ENCODE data around the gene SLC12A7. TPM values are rescaled to one million over a fixed set of nuclear protein-coding genes. Genes with fewer than 3 reads are reported as not detected.

SLC12A7 gene
- total RNA-seq, 1 experiment from 2014 or later, result 30.8 TPM

GRCh38 chr5:1064383-1065142 is 47.3 kb downstream of the SLC12A7 start:
- Histone ChIP-seq H3K79me2 (ENCODE audit: insufficient read depth, low read length) (no peaks in the 10 kb centered on the region), H3K79me1 (ENCODE audit: insufficient read depth, low read depth, low read length, poor library complexity, severe bottlenecking) (no peaks in the 10 kb centered on the region), H4K8ac (replicated peaks; ENCODE audit: insufficient read length, low read depth, low read length) (no peak overlapping the region), H2AFZ (ENCODE audit: low read length) (no peak overlapping the region), H3K18ac (ENCODE audit: insufficient read length, low read depth, low read length) (no peak overlapping the region), H3K4me2 (ENCODE audit: insufficient read depth, insufficient read length, low read length) (no peak overlapping the region), H3K4ac (ENCODE audit: low read depth, low read length) (no peak overlapping the region), H4K91ac (ENCODE audit: insufficient read length, low read depth, low read length) (no peak overlapping the region), H3K23me2 (ENCODE audit: insufficient read length, low read depth, low read length, poor library complexity, severe bottlenecking) (no peaks in the 10 kb centered on the region), H2BK20ac (ENCODE audit: low read depth, low read length, poor library complexity, severe bottlenecking) (no peak overlapping the region), H3T11ph (ENCODE audit: low read length) (no peak overlapping the region), H3K14ac (ENCODE audit: insufficient read depth, low read length) (no peak overlapping the region), H2BK15ac (ENCODE audit: low read depth, low read length) (no peak overlapping the region), H2BK5ac (ENCODE audit: insufficient read length, low read length) (no peak overlapping the region), H4K20me1 (ENCODE audit: control insufficient read depth, insufficient read depth, insufficient read length) (no peaks in the 10 kb centered on the region), H2BK12ac (ENCODE audit: insufficient read length, low read depth, low read length) (no peak overlapping the region), H3K56ac (ENCODE audit: insufficient read length, low read depth, low read length) (no peak overlapping the region), H3K27ac (ENCODE audit: insufficient read length, low read depth, low read length) (no peak overlapping the region), H2BK120ac (ENCODE audit: low read depth, low read length, poor library complexity, severe bottlenecking) (no peak overlapping the region), H2AK5ac (ENCODE audit: insufficient read length, low read length) (no peak overlapping the region), H4K5ac (ENCODE audit: insufficient read length, low read depth, low read length) (no peak overlapping the region), H3K23ac (ENCODE audit: insufficient read length, low read depth, low read length) (no peak overlapping the region), H3K9me3 (ENCODE audit: control insufficient read depth, low read depth, low read length) (no peaks in the 10 kb centered on the region), H3K4me1 (ENCODE audit: insufficient read depth, low read length) (no peaks in the 10 kb centered on the region), H3K27me3 (ENCODE audit: insufficient read depth, low read length) (no peaks in the 10 kb centered on the region), H3K9ac (ENCODE audit: extremely low read depth, insufficient read length, low read length) (no peak overlapping the region)
- Mint-ChIP-seq H3K9me3 (no peaks in the 10 kb centered on the region), H3K27me3 (ENCODE audit: low read depth) (no peaks in the 10 kb centered on the region), H3K4me3 (no peak overlapping the region), H3K27ac (peak overlapping the region in 1 of 3 experiments; percentile 76; a peak in 1 of 7 replicates), H3K36me3 (ENCODE audit: insufficient read depth in 1 of 3, low read depth in 3 of 3) (peaks cover 5 to 36% (median 6%) of the 10 kb centered on the region in 3 experiments; a peak in 6 of 7 replicates), H3K4me1 (peaks cover 0 to 3% of the 10 kb centered on the region in 2 experiments; a peak in 1 of 4 replicates)
- no peak for DNase-seq
- WGBS (ENCODE audit: extremely low coverage, insufficient read length, low lambda C conversion rate), result 88% methylated on average over 4 of the region's 49 CpGs
- TF ChIP-seq CTCF (conservative IDR thresholded peaks at IDR 0.05), result no peak

All from H9 (cell line).